Stimulated activated memory B cell treated with anti-CD40 and anti-IgM and Interleukin-4, amounts not matched to agents 10 μg/mL and 1 μg/mL and 100 μg/mL, for 72 hours (primary cell): ENCODE measurements around the gene MAP3K5.

Source experiments
- ATAC-seq: fragments of 150-1000 bp; cut with Tn5 transposase; 2 replicates; pipeline ENCODE4 v1.10.0; 2021
- H3K27ac Mint-ChIP-seq: one replicate; pipeline ENCODE4 v1.8.0; 2022; ENCODE audit warnings: mild to moderate bottlenecking, mixed read lengths
- H3K27me3 Mint-ChIP-seq: one replicate; pipeline ENCODE4 v1.8.0; 2022; ENCODE audit warnings: mixed read lengths
- H3K36me3 Mint-ChIP-seq: one replicate; pipeline ENCODE4 v1.8.0; 2022; ENCODE audit warnings: mixed read lengths
- H3K4me1 Mint-ChIP-seq: one replicate; pipeline ENCODE4 v1.8.0; 2022; ENCODE audit warnings: mixed read lengths
- H3K4me3 Mint-ChIP-seq: one replicate; pipeline ENCODE4 v1.8.0; 2022; ENCODE audit warnings: mild to moderate bottlenecking, moderate library complexity, mixed read lengths
- H3K9me3 Mint-ChIP-seq: one replicate; pipeline ENCODE4 v1.8.0; 2022; ENCODE audit warnings: mixed read lengths

The MAP3K5 gene

GRCh38 chr6:136752554-136752953 lies 39.7 kb downstream of the MAP3K5 start:
- H3K9me3 Mint-ChIP-seq, result no peaks in the 10 kb centered on the region
- peaks cover 47% of the 10 kb centered on the region for H3K4me1 Mint-ChIP-seq
- ATAC-seq, result no peak
- peak overlapping the region; percentile 69 for H3K27ac Mint-ChIP-seq
- no peaks in the 10 kb centered on the region for H3K36me3 Mint-ChIP-seq
- H3K27me3 Mint-ChIP-seq, result no peaks in the 10 kb centered on the region
- no peak overlapping the region for H3K4me3 Mint-ChIP-seq

- Mint-ChIP-seq H3K27me3 (no peaks in the 10 kb centered on the region), H3K4me1 (peaks cover 51% of the 10 kb centered on the region), H3K9me3 (no peaks in the 10 kb centered on the region), H3K36me3 (no peaks in the 10 kb centered on the region), H3K27ac (peak overlapping the region; percentile 69), H3K4me3 (peak overlapping the region; percentile 68)
- no peak for ATAC-seq
Measured at GRCh38 chr6:136751991-136752390, 40.3 kb downstream of the MAP3K5 start.

GRCh38 chr6:136751522-136751956 lies 40.7 kb downstream of the MAP3K5 start:
- Mint-ChIP-seq H3K27me3 (no peaks in the 10 kb centered on the region), H3K4me1 (peaks cover 54% of the 10 kb centered on the region), H3K27ac (peak overlapping the region; percentile 69), H3K36me3 (no peaks in the 10 kb centered on the region), H3K9me3 (no peaks in the 10 kb centered on the region), H3K4me3 (peak overlapping the region; percentile 52)
- ATAC-seq, result peak; percentile 98

- peak overlapping the region; percentile 69 for H3K27ac Mint-ChIP-seq
- ATAC-seq, result no peak
- H3K9me3 Mint-ChIP-seq, result no peaks in the 10 kb centered on the region
- no peaks in the 10 kb centered on the region for H3K27me3 Mint-ChIP-seq
- peak overlapping the region; percentile 52 for H3K4me3 Mint-ChIP-seq
- H3K36me3 Mint-ChIP-seq, result no peaks in the 10 kb centered on the region
- peaks cover 58% of the 10 kb centered on the region for H3K4me1 Mint-ChIP-seq
Measured at GRCh38 chr6:136750696-136751521, 41.4 kb downstream of the MAP3K5 start.

GRCh38 chr6:136749359-136749997 lies 42.8 kb downstream of the MAP3K5 start:
- no peaks in the 10 kb centered on the region for H3K9me3 Mint-ChIP-seq
- H3K27ac Mint-ChIP-seq, result no peak overlapping the region
- H3K27me3 Mint-ChIP-seq, result no peaks in the 10 kb centered on the region
- H3K36me3 Mint-ChIP-seq, result no peaks in the 10 kb centered on the region
- H3K4me3 Mint-ChIP-seq, result no peak overlapping the region
- peaks cover 66% of the 10 kb centered on the region for H3K4me1 Mint-ChIP-seq
- no peak for ATAC-seq

- no peak overlapping the region for H3K27ac Mint-ChIP-seq
- peaks cover 61% of the 10 kb centered on the region for H3K4me1 Mint-ChIP-seq
- H3K4me3 Mint-ChIP-seq, result no peak overlapping the region
- no peak for ATAC-seq
- H3K9me3 Mint-ChIP-seq, result no peaks in the 10 kb centered on the region
- H3K27me3 Mint-ChIP-seq, result no peaks in the 10 kb centered on the region
- H3K36me3 Mint-ChIP-seq, result peaks cover 10% of the 10 kb centered on the region
Measured at GRCh38 chr6:136747507-136747906, 44.8 kb downstream of the MAP3K5 start.

- H3K36me3 Mint-ChIP-seq, result peaks cover 16% of the 10 kb centered on the region
- peaks cover 50% of the 10 kb centered on the region for H3K4me1 Mint-ChIP-seq
- no peaks in the 10 kb centered on the region for H3K9me3 Mint-ChIP-seq
- no peak overlapping the region for H3K4me3 Mint-ChIP-seq
- ATAC-seq, result no peak
- no peak overlapping the region for H3K27ac Mint-ChIP-seq
- H3K27me3 Mint-ChIP-seq, result no peaks in the 10 kb centered on the region
Measured at GRCh38 chr6:136745300-136745699, 47.0 kb downstream of the MAP3K5 start.

- H3K27me3 Mint-ChIP-seq, result no peaks in the 10 kb centered on the region
- no peak overlapping the region for H3K27ac Mint-ChIP-seq
- H3K4me1 Mint-ChIP-seq, result peaks cover 50% of the 10 kb centered on the region
Measured at GRCh38 chr6:136744889-136745288, 47.4 kb downstream of the MAP3K5 start.

GRCh38 chr6:136742125-136742524 lies 50.2 kb downstream of the MAP3K5 start:
- Mint-ChIP-seq H3K27me3 (no peaks in the 10 kb centered on the region), H3K36me3 (peaks cover 16% of the 10 kb centered on the region), H3K27ac (peak overlapping the region; percentile 8), H3K4me3 (no peak overlapping the region), H3K9me3 (no peaks in the 10 kb centered on the region), H3K4me1 (peaks cover 51% of the 10 kb centered on the region)
- no peak for ATAC-seq

More at GRCh38 chr6:136744889-136745288, 47.4 kb downstream of the MAP3K5 start:
- peaks cover 16% of the 10 kb centered on the region for H3K36me3 Mint-ChIP-seq
- H3K4me3 Mint-ChIP-seq, result no peak overlapping the region
- ATAC-seq, result no peak
- H3K9me3 Mint-ChIP-seq, result no peaks in the 10 kb centered on the region

GRCh38 chr6:136740050-136740974 lies 52.0 kb downstream of the MAP3K5 start:
- Mint-ChIP-seq H3K4me3 (no peak overlapping the region), H3K27me3 (no peaks in the 10 kb centered on the region), H3K9me3 (no peaks in the 10 kb centered on the region), H3K27ac (no peak overlapping the region), H3K4me1 (peaks cover 41% of the 10 kb centered on the region), H3K36me3 (peaks cover 16% of the 10 kb centered on the region)
- ATAC-seq, result no peak

- peaks cover 16% of the 10 kb centered on the region for H3K36me3 Mint-ChIP-seq
- H3K4me3 Mint-ChIP-seq, result no peak overlapping the region
- H3K4me1 Mint-ChIP-seq, result peaks cover 37% of the 10 kb centered on the region
- ATAC-seq, result no peak
- no peaks in the 10 kb centered on the region for H3K9me3 Mint-ChIP-seq
- no peaks in the 10 kb centered on the region for H3K27me3 Mint-ChIP-seq
- no peak overlapping the region for H3K27ac Mint-ChIP-seq
Measured at GRCh38 chr6:136739501-136739900, 52.8 kb downstream of the MAP3K5 start.

GRCh38 chr6:136739071-136739470 lies 53.2 kb downstream of the MAP3K5 start:
- no peaks in the 10 kb centered on the region for H3K27me3 Mint-ChIP-seq
- no peak for ATAC-seq
- no peak overlapping the region for H3K27ac Mint-ChIP-seq
- H3K4me1 Mint-ChIP-seq, result peaks cover 35% of the 10 kb centered on the region
- no peaks in the 10 kb centered on the region for H3K9me3 Mint-ChIP-seq
- H3K36me3 Mint-ChIP-seq, result peaks cover 16% of the 10 kb centered on the region
- H3K4me3 Mint-ChIP-seq, result no peak overlapping the region

- Mint-ChIP-seq H3K27me3 (no peaks in the 10 kb centered on the region), H3K4me3 (no peak overlapping the region), H3K9me3 (no peaks in the 10 kb centered on the region), H3K4me1 (peaks cover 35% of the 10 kb centered on the region), H3K36me3 (peaks cover 14% of the 10 kb centered on the region), H3K27ac (no peak overlapping the region)
- no peak for ATAC-seq
Measured at GRCh38 chr6:136738692-136739057, 53.6 kb downstream of the MAP3K5 start.

- peaks cover 11% of the 10 kb centered on the region for H3K36me3 Mint-ChIP-seq
- no peak overlapping the region for H3K27ac Mint-ChIP-seq
- H3K4me3 Mint-ChIP-seq, result no peak overlapping the region
- no peaks in the 10 kb centered on the region for H3K9me3 Mint-ChIP-seq
- peaks cover 33% of the 10 kb centered on the region for H3K4me1 Mint-ChIP-seq
- H3K27me3 Mint-ChIP-seq, result no peaks in the 10 kb centered on the region
- ATAC-seq, result no peak
Measured at GRCh38 chr6:136737871-136738691, 54.2 kb downstream of the MAP3K5 start.
